OCI-LY7 (cell line): Measurements from ENCODE around the gene PEX5L.

Experiments
- EZH2phosphoT487 ChIP-seq: fragments of 200-600 bp; sonication (generic); IDR thresholded peaks from 2 replicates; pipeline ENCODE4 v1.6.1; 2018; ENCODE audit warnings: low read depth, borderline replicate concordance, mild to moderate bottlenecking, mixed run types, antibody characterized with exemption, low read length, moderate library complexity, mixed read lengths
- TF ChIP-seq, protein P1 (sequence below): fragments of 200-600 bp; sonication (generic); conservative IDR thresholded peaks from 2 replicates; pipeline ENCODE4 v1.5.1; 2014; ENCODE audit warnings: mild to moderate bottlenecking, antibody characterized with exemption, low read length, moderate library complexity, mixed read lengths

DNA sequence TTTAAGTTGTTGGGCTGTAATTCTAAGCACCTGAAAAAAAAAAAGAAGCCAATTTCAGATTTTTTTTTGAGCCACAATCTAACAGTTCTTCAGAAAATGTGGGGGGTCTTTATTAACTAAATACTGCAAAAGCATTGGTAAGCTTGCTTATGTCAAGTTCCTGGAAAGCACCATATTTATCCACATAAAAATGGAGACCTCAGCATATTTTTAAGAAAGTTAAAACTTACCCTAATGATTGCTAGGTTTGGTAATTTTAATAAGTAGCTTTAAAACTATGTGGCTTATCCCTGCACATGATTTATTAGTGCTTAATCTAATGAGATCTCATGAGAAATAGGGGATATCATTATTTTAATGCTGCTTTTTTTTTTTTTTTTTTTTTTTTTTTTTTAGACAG is 227.1 kb downstream of the PEX5L start:
- TF ChIP-seq, protein P1, sequence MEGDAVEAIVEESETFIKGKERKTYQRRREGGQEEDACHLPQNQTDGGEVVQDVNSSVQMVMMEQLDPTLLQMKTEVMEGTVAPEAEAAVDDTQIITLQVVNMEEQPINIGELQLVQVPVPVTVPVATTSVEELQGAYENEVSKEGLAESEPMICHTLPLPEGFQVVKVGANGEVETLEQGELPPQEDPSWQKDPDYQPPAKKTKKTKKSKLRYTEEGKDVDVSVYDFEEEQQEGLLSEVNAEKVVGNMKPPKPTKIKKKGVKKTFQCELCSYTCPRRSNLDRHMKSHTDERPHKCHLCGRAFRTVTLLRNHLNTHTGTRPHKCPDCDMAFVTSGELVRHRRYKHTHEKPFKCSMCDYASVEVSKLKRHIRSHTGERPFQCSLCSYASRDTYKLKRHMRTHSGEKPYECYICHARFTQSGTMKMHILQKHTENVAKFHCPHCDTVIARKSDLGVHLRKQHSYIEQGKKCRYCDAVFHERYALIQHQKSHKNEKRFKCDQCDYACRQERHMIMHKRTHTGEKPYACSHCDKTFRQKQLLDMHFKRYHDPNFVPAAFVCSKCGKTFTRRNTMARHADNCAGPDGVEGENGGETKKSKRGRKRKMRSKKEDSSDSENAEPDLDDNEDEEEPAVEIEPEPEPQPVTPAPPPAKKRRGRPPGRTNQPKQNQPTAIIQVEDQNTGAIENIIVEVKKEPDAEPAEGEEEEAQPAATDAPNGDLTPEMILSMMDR, result no peak
- TF ChIP-seq EZH2phosphoT487, result no peak
